Activated B cell treated with CpG ODN at 0.5 μM for 24 hours (primary cell): ENCODE data around the gene PIGA. TPM values are rescaled to one million over a fixed set of nuclear protein-coding genes. Genes with fewer than 3 reads are reported as not detected.

Experiments
- ATAC-seq: fragments of 200-7000 bp; cut with Tn5 transposase; one replicate; pipeline ENCODE4 v1.10.0; 2021; ENCODE audit warnings: low read depth, mild to moderate bottlenecking, moderate library complexity
- CTCF ChIA-PET: fragments of 350-600 bp; sonication (Branson Sonifier 250); formaldehyde crosslinking; loops from one replicate; lab custom pipeline; 2021; ENCODE audit warnings: antibody characterized with exemption; lab: Charles Lee
- POLR2A ChIA-PET: fragments of 350-600 bp; sonication (Branson Sonifier 250); formaldehyde crosslinking; loops from one replicate; lab custom pipeline; 2021; ENCODE audit warnings: antibody characterized with exemption; lab: Charles Lee
- DNase-seq: peaks from one replicate; pipeline ENCODE4 v3.0.0; 2022
- H3K27ac Mint-ChIP-seq: one replicate; pipeline ENCODE4 v1.8.0; 2020; ENCODE audit warnings: mixed read lengths
- H3K27me3 Mint-ChIP-seq: one replicate; pipeline ENCODE4 v1.8.0; 2021; ENCODE audit warnings: mixed read lengths
- H3K36me3 Mint-ChIP-seq: one replicate; pipeline ENCODE4 v1.8.0; 2021; ENCODE audit warnings: low read depth, mixed read lengths
- H3K4me1 Mint-ChIP-seq: one replicate; pipeline ENCODE4 v1.8.0; 2021; ENCODE audit warnings: mixed read lengths
- H3K4me3 Mint-ChIP-seq: one replicate; pipeline ENCODE4 v1.8.0; 2020; ENCODE audit warnings: mild to moderate bottlenecking, mixed read lengths
- H3K9me3 Mint-ChIP-seq: one replicate; pipeline ENCODE4 v1.8.0; 2020; ENCODE audit warnings: mixed read lengths
- intact Hi-C: fragments of 100-400 bp; cut with micrococcal nuclease; formaldehyde crosslinking; loops from one replicate; pipeline ENCODE4 v1.15.1; 2024
- total RNA-seq: library from RNA; stranded (reverse); gene quantifications from 2 replicates; pipeline ENCODE4 v1.2.3, GENCODE V29; 2022
- TF ChIP-seq, protein P1 (sequence below): fragments of 200-600 bp; IDR thresholded peaks from one replicate; pipeline ENCODE4 v1.8.0; 2022; ENCODE audit warnings: antibody characterized with exemption, mild to moderate bottlenecking

The PIGA gene
- total RNA-seq, 1 donor from 2014 or later = 24.9 TPM

DNA sequence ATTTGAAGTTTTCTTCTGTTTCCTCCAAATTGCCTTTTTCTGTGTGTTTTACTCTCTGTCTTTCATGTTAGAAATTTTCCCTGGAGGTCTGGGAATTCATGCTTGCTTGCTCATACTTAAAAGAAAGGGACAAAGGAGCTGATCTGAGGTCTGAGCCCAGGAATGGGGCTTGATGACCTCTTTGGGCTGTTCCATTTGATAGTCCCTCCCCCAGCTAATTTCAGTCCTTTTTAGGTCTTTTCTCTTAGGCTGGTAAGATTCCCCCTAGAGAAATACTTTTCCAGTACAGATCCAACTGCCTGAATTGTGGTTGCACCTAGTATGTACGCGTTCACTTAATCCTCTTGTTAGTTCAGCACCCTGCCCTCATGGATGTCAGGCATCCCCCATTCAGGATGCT, 5.5 kb upstream of the PIGA start:
- Mint-ChIP-seq H3K27ac (no peak overlapping the region), H3K4me3 (no peak overlapping the region), H3K4me1 (peaks cover 8% of the 10 kb centered on the region), H3K9me3 (no peaks in the 10 kb centered on the region), H3K27me3 (peaks cover 9% of the 10 kb centered on the region), H3K36me3 (no peaks in the 10 kb centered on the region)
- CTCF ChIA-PET = no interaction called here
- POLR2A ChIA-PET = no interaction called here
- TF ChIP-seq, protein P1, sequence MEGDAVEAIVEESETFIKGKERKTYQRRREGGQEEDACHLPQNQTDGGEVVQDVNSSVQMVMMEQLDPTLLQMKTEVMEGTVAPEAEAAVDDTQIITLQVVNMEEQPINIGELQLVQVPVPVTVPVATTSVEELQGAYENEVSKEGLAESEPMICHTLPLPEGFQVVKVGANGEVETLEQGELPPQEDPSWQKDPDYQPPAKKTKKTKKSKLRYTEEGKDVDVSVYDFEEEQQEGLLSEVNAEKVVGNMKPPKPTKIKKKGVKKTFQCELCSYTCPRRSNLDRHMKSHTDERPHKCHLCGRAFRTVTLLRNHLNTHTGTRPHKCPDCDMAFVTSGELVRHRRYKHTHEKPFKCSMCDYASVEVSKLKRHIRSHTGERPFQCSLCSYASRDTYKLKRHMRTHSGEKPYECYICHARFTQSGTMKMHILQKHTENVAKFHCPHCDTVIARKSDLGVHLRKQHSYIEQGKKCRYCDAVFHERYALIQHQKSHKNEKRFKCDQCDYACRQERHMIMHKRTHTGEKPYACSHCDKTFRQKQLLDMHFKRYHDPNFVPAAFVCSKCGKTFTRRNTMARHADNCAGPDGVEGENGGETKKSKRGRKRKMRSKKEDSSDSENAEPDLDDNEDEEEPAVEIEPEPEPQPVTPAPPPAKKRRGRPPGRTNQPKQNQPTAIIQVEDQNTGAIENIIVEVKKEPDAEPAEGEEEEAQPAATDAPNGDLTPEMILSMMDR = no peak
- intact Hi-C loops = no loop called here
- no peak for DNase-seq
- no peak for ATAC-seq

DNA sequence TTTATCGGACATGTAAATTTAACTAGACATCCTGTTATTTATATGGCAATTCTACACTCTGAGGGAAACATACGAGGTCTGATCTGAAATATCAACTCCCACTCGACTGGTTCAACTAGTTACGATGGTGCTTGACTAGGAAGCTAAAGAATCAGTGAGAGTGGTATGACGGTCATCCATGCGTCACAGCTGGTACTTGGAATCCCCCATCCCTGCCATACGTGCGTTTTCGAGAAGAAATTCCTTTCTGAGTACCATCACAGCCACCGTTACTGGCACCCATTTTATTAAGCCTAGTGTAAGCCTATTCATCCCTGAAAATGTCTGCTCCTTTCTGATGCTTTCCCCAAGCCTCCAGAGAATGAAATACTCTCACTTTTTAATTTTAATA, 695 bp upstream of the PIGA start:
- CTCF ChIA-PET = interaction anchor here (1.0 kb wide), 2 partner anchors 10 to 13 kb away, joined by 3 to 4 read pairs; no protein-coding TSS in a partner anchor
- ATAC-seq (peak; percentile 28), DNase-seq (peak; percentile 17)
- POLR2A ChIA-PET = interaction anchor here (0.9 kb wide), 1 partner anchor 519 kb away, joined by 3 read pairs; the partner anchor contains the start of gene AP1S2
- Mint-ChIP-seq H3K9me3 (no peaks in the 10 kb centered on the region), H3K4me3 (peak overlapping the region; percentile 94), H3K36me3 (peaks cover 14% of the 10 kb centered on the region), H3K27me3 (peaks cover 4% of the 10 kb centered on the region), H3K27ac (peak overlapping the region; percentile 91), H3K4me1 (peaks cover 19% of the 10 kb centered on the region)
- intact Hi-C loops = loop anchor here (5.0 to 10.0 kb wide), 3 partner anchors 781 to 1451 kb away; partner anchors contain the start of genes CTPS2, SYAP1 and TXLNG
- TF ChIP-seq, protein P1 = no peak

DNA sequence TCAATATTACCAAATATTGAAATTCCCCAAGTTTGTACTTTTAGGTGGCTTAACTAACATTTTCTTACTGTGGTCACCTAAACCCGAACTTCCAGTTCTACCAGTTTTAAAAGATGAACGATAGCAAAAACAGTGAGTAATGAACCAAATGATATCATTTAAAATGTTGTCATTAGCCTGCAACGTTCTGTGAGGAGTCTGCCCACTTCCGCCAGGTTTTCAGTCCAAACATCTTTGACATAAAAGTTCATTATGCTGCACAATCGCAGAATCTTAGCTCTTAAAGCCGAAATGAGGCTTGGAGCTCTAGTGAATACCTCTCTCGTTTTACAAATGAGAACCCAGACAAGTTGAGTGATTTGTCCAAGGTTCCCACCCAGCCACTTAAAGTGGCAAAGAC, 762 bp downstream of the PIGA start:
- Mint-ChIP-seq H3K36me3 (peaks cover 17% of the 10 kb centered on the region), H3K4me1 (peaks cover 19% of the 10 kb centered on the region), H3K4me3 (peak overlapping the region; percentile 94), H3K27ac (peak overlapping the region; percentile 91), H3K9me3 (no peaks in the 10 kb centered on the region), H3K27me3 (no peaks in the 10 kb centered on the region)
- CTCF ChIA-PET = no interaction called here
- intact Hi-C loops = loop anchor here (2.0 to 10.0 kb wide), 2 partner anchors 1380 to 1682 kb away; partner anchors contain the start of genes CTPS2, SYAP1 and TCEANC
- POLR2A ChIA-PET = interaction anchor here (0.7 kb wide), 1 partner anchor 456 kb away, joined by 5 read pairs; no protein-coding TSS in a partner anchor
- no peak for ATAC-seq
- TF ChIP-seq, protein P1 = no peak
- no peak for DNase-seq

DNA sequence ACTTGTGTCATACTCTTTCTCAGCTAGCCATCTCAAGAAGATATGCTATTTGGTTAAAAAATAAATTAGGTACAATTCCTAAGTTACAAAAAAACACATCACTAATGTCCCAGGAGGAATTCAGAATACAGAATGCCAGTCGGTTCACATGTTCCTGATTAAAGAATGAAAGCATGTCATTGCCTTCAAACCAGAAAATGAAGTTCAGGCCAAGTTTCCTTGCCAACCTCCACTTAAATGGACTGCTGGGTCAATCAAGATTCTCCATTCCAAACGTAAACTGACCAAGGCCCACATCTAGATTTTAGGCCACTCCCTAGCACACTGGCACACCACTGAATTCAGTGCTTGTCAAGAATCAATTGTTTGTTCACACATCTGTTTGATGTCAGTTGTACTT, 6.5 kb downstream of the PIGA start:
- Mint-ChIP-seq H3K4me3 (no peak overlapping the region), H3K27me3 (no peaks in the 10 kb centered on the region), H3K9me3 (no peaks in the 10 kb centered on the region), H3K27ac (no peak overlapping the region), H3K4me1 (peaks cover 2% of the 10 kb centered on the region), H3K36me3 (peaks cover 37% of the 10 kb centered on the region)
- intact Hi-C loops = no loop called here
- POLR2A ChIA-PET = interaction anchor here (0.6 kb wide), 1 partner anchor 12 kb away, joined by 3 read pairs; no protein-coding TSS in a partner anchor
- TF ChIP-seq, protein P1 = no peak
- CTCF ChIA-PET = no interaction called here
- no peak for DNase-seq
- no peak for ATAC-seq

DNA sequence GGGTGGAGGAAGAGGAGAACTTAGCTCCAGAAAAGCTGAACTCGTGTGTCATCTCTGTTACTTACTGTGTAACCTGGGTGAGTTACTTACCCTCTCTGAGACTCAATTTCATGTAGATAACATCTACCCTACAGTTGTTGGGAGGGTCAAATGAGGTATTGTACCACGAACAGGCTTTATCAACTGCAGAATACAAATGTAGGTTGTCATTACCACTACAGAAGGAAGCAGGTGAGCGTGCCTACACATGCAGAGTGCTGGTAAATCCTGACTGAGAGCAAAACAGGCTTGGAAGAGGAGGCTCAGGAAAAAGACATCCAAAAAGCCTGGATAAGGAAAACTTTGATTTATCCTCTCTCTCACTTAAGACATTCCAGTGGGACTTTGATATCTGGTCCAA, 7.2 kb downstream of the PIGA start:
- DNase-seq (no peak), ATAC-seq (no peak)
- H3K9me3 Mint-ChIP-seq = no peaks in the 10 kb centered on the region
- TF ChIP-seq, protein P1 = no peak
- peaks cover 44% of the 10 kb centered on the region for H3K36me3 Mint-ChIP-seq
- no peaks in the 10 kb centered on the region for H3K27me3 Mint-ChIP-seq
- intact Hi-C loops = no loop called here
- H3K4me3 Mint-ChIP-seq = no peak overlapping the region
- ChIA-PET POLR2A (no interaction called here), CTCF (no interaction called here)
- H3K4me1 Mint-ChIP-seq = peaks cover 2% of the 10 kb centered on the region
- H3K27ac Mint-ChIP-seq = no peak overlapping the region
